ENCODE measurements around the gene SLC2A13.

DNA sequence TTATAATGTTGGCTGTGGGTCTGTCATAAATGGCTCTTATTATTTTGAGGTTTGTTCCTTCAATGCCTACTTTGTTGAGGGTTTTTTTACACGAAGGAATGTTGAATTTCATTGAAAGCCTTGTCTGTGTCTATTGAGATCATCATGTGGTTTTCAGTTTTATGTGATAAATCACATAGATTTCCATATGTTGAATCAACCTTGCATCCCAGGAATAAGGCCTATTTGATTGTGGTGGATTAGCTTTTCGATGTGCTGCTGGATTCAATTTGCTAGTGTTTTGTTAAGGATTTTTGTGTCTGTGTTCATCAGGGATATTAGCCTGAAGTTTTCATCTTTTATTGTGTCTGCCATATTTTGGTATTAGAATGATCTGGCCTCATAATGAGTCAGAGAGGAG lies 27.6 kb downstream of the SLC2A13 start:
- TF ChIP-seq, protein P1, sequence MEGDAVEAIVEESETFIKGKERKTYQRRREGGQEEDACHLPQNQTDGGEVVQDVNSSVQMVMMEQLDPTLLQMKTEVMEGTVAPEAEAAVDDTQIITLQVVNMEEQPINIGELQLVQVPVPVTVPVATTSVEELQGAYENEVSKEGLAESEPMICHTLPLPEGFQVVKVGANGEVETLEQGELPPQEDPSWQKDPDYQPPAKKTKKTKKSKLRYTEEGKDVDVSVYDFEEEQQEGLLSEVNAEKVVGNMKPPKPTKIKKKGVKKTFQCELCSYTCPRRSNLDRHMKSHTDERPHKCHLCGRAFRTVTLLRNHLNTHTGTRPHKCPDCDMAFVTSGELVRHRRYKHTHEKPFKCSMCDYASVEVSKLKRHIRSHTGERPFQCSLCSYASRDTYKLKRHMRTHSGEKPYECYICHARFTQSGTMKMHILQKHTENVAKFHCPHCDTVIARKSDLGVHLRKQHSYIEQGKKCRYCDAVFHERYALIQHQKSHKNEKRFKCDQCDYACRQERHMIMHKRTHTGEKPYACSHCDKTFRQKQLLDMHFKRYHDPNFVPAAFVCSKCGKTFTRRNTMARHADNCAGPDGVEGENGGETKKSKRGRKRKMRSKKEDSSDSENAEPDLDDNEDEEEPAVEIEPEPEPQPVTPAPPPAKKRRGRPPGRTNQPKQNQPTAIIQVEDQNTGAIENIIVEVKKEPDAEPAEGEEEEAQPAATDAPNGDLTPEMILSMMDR (IDR thresholded peaks at IDR 0.05), result no peak
- TF ChIP-seq POLR2A (IDR thresholded peaks at IDR 0.05), result no peak
